ENCODE data around the gene LEFTY1.
"Not testable (repeated sequence)": the region's sequence is repeated elsewhere in the genome, so short reads cannot be mapped to it uniquely, and the experiment has no call there.

LEFTY1 gene

GRCh38 chr1:225888898-225889601 lies at the start of gene LEFTY1:
Gene LEFTY1 (minus strand): TSS chr1:225889146. CDS start chr1:225889066, 80 bp downstream.
- no peak within 1 kb of the TSS for H3K4me3 ChIP-seq (ENCODE audit: low read depth, low read length)
- TF ChIP-seq CTCF (IDR thresholded peaks at IDR 0.05; ENCODE audit: borderline replicate concordance, insufficient read depth, low read depth, low read length): no peak

GRCh38 chr1:225937048-225937968 lies 48.4 kb upstream of the LEFTY1 start:
- no peak for TF ChIP-seq CTCF (IDR thresholded peaks at IDR 0.05; ENCODE audit: borderline replicate concordance, insufficient read depth, low read depth, low read length)
- no peak overlapping the region for H3K4me3 ChIP-seq (ENCODE audit: low read depth, low read length)

- no peak overlapping the region for H3K4me3 ChIP-seq (ENCODE audit: low read depth, low read length)
- no peak for TF ChIP-seq CTCF (IDR thresholded peaks at IDR 0.05; ENCODE audit: borderline replicate concordance, insufficient read depth, low read depth, low read length)
Measured at GRCh38 chr1:225936523-225936922, 47.6 kb upstream of the LEFTY1 start.

- not testable (repeated sequence) for H3K4me3 ChIP-seq (ENCODE audit: low read depth, low read length)
Measured at GRCh38 chr1:225936086-225936485, 47.1 kb upstream of the LEFTY1 start.

- no peak for TF ChIP-seq CTCF (IDR thresholded peaks at IDR 0.05; ENCODE audit: borderline replicate concordance, insufficient read depth, low read depth, low read length)
- no peak overlapping the region for H3K4me3 ChIP-seq (ENCODE audit: low read depth, low read length)
Measured at GRCh38 chr1:225934711-225935110, 45.8 kb upstream of the LEFTY1 start.

GRCh38 chr1:225933072-225933471 lies 44.1 kb upstream of the LEFTY1 start:
- no peak overlapping the region for H3K4me3 ChIP-seq (ENCODE audit: low read depth, low read length)
- no peak for TF ChIP-seq CTCF (IDR thresholded peaks at IDR 0.05; ENCODE audit: borderline replicate concordance, insufficient read depth, low read depth, low read length)

GRCh38 chr1:225931270-225932136 lies 42.6 kb upstream of the LEFTY1 start:
- TF ChIP-seq CTCF (IDR thresholded peaks at IDR 0.05; ENCODE audit: borderline replicate concordance, insufficient read depth, low read depth, low read length): no peak
- H3K4me3 ChIP-seq (ENCODE audit: low read depth, low read length): no peak overlapping the region
